ENCODE results near the gene CCR8.
"Not testable (repeated sequence)": the region's sequence is repeated elsewhere in the genome, so short reads cannot be mapped to it uniquely, and the experiment has no call there.

Gene CCR8

GRCh38 chr3:39346785-39347585, 17.5 kb downstream of the CCR8 start:
- CTCF ChIA-PET: interaction anchor here (1.1 to 3.6 kb wide), 7 partner anchors 10 to 59 kb away, joined by 3 to 28 read pairs (median 4); no protein-coding TSS in a partner anchor
- Mint-ChIP-seq H3K9me3 (no peaks in the 10 kb centered on the region), H3K27ac (peak overlapping the region; percentile 56), H3K27me3 (no peaks in the 10 kb centered on the region), H3K36me3 (no peaks in the 10 kb centered on the region), H3K4me3 (no peak overlapping the region), H3K4me1 (peaks cover 54% of the 10 kb centered on the region)
- DNase-seq: no peak

- H3K36me3 Mint-ChIP-seq: no peaks in the 10 kb centered on the region
- H3K27ac Mint-ChIP-seq: no peak overlapping the region
- CTCF ChIA-PET: interaction anchor here (1.1 to 3.6 kb wide), 6 partner anchors 10 to 60 kb away, joined by 3 to 28 read pairs (median 4); no protein-coding TSS in a partner anchor
These were observed 18.0 kb downstream of the CCR8 start for GRCh38 chr3:39347586-39347876.

GRCh38 chr3:39349080-39349479, 19.6 kb downstream of the CCR8 start:
- Mint-ChIP-seq H3K4me1 (peaks cover 54% of the 10 kb centered on the region), H3K27ac (no peak overlapping the region), H3K4me3 (no peak overlapping the region), H3K36me3 (peaks cover 4% of the 10 kb centered on the region), H3K27me3 (no peaks in the 10 kb centered on the region), H3K9me3 (no peaks in the 10 kb centered on the region)
- DNase-seq: no peak
- CTCF ChIA-PET: interaction anchor here (1.0 kb wide), 1 partner anchor 12 kb away, joined by 3 read pairs; no protein-coding TSS in a partner anchor

More at GRCh38 chr3:39347586-39347876, 18.0 kb downstream of the CCR8 start:
- H3K9me3 Mint-ChIP-seq: no peaks in the 10 kb centered on the region
- H3K27me3 Mint-ChIP-seq: no peaks in the 10 kb centered on the region
- peaks cover 54% of the 10 kb centered on the region for H3K4me1 Mint-ChIP-seq
- H3K4me3 Mint-ChIP-seq: no peak overlapping the region
- DNase-seq: no peak

- Mint-ChIP-seq H3K4me1 (peaks cover 48% of the 10 kb centered on the region), H3K4me3 (no peak overlapping the region), H3K9me3 (no peaks in the 10 kb centered on the region), H3K27ac (peak overlapping the region; percentile 63), H3K27me3 (peaks cover 5% of the 10 kb centered on the region), H3K36me3 (peaks cover 4% of the 10 kb centered on the region)
- CTCF ChIA-PET: interaction anchor here (1.5 to 2.1 kb wide), 2 partner anchors 27 to 59 kb away, joined by 5 read pairs; no protein-coding TSS in a partner anchor
- no peak for DNase-seq
These were observed 21.2 kb downstream of the CCR8 start for GRCh38 chr3:39350714-39351113.

GRCh38 chr3:39351134-39351533, 21.6 kb downstream of the CCR8 start:
- not testable (repeated sequence) for H3K4me3 Mint-ChIP-seq, H3K9me3 Mint-ChIP-seq, H3K27me3 Mint-ChIP-seq, H3K36me3 Mint-ChIP-seq, DNase-seq
- CTCF ChIA-PET: interaction anchor here (1.5 to 2.1 kb wide), 2 partner anchors 27 to 59 kb away, joined by 5 read pairs; no protein-coding TSS in a partner anchor
- peaks cover 45% of the 10 kb centered on the region for H3K4me1 Mint-ChIP-seq
- peak overlapping the region; percentile 63 for H3K27ac Mint-ChIP-seq

- DNase-seq: not testable (repeated sequence)
These were observed 23.8 kb downstream of the CCR8 start for GRCh38 chr3:39353168-39353927.

GRCh38 chr3:39358333-39358732, 28.8 kb downstream of the CCR8 start:
- Mint-ChIP-seq H3K36me3 (peaks cover 7% of the 10 kb centered on the region), H3K27me3 (peaks cover 14% of the 10 kb centered on the region), H3K4me3 (no peak overlapping the region), H3K27ac (peak overlapping the region; percentile 11), H3K9me3 (peaks cover 3% of the 10 kb centered on the region), H3K4me1 (peaks cover 59% of the 10 kb centered on the region)
- CTCF ChIA-PET: interaction anchor here (1.9 kb wide), 1 partner anchor 11 kb away, joined by 4 read pairs; no protein-coding TSS in a partner anchor
- DNase-seq: no peak

More at GRCh38 chr3:39353168-39353927, 23.8 kb downstream of the CCR8 start:
- peaks cover 39% of the 10 kb centered on the region for H3K4me1 Mint-ChIP-seq
- CTCF ChIA-PET: interaction anchor here (0.6 kb wide), 1 partner anchor 25 kb away, joined by 3 read pairs; no protein-coding TSS in a partner anchor
- H3K36me3 Mint-ChIP-seq, H3K27ac Mint-ChIP-seq, H3K9me3 Mint-ChIP-seq, H3K27me3 Mint-ChIP-seq, H3K4me3 Mint-ChIP-seq: not testable (repeated sequence)

- Mint-ChIP-seq H3K27ac (peak overlapping the region; percentile 86), H3K4me1 (peaks cover 64% of the 10 kb centered on the region), H3K27me3 (peaks cover 31% of the 10 kb centered on the region), H3K4me3 (peak overlapping the region; percentile 42), H3K9me3 (peaks cover 7% of the 10 kb centered on the region), H3K36me3 (peaks cover 14% of the 10 kb centered on the region)
- CTCF ChIA-PET: interaction anchor here (1.3 to 2.0 kb wide), 5 partner anchors 12 to 69 kb away, joined by 3 to 11 read pairs (median 4); no protein-coding TSS in a partner anchor
- peak; percentile 74 for DNase-seq
These were observed 31.9 kb downstream of the CCR8 start for GRCh38 chr3:39361252-39361927.

- CTCF ChIA-PET: interaction anchor here (0.8 to 2.0 kb wide), 6 partner anchors 13 to 74 kb away, joined by 3 to 11 read pairs (median 4); no protein-coding TSS in a partner anchor
- Mint-ChIP-seq H3K4me3 (no peak overlapping the region), H3K36me3 (peaks cover 14% of the 10 kb centered on the region), H3K9me3 (peaks cover 7% of the 10 kb centered on the region), H3K4me1 (peaks cover 60% of the 10 kb centered on the region), H3K27ac (peak overlapping the region; percentile 86), H3K27me3 (peaks cover 27% of the 10 kb centered on the region)
- no peak for DNase-seq
These were observed 32.7 kb downstream of the CCR8 start for GRCh38 chr3:39362192-39362591.

- peaks cover 14% of the 10 kb centered on the region for H3K36me3 Mint-ChIP-seq
- H3K9me3 Mint-ChIP-seq: peaks cover 8% of the 10 kb centered on the region
- H3K4me1 Mint-ChIP-seq: peaks cover 54% of the 10 kb centered on the region
- H3K4me3 Mint-ChIP-seq: no peak overlapping the region
- peak overlapping the region; percentile 12 for H3K27ac Mint-ChIP-seq
- DNase-seq: no peak
- CTCF ChIA-PET: interaction anchor here (0.8 to 2.0 kb wide), 4 partner anchors 16 to 74 kb away, joined by 3 to 11 read pairs (median 6); no protein-coding TSS in a partner anchor
- H3K27me3 Mint-ChIP-seq: peaks cover 27% of the 10 kb centered on the region
These were observed 33.3 kb downstream of the CCR8 start for GRCh38 chr3:39362812-39363211.

GRCh38 chr3:39370450-39370849, 40.9 kb downstream of the CCR8 start:
- H3K4me1 Mint-ChIP-seq, H3K9me3 Mint-ChIP-seq, CTCF ChIA-PET, H3K36me3 Mint-ChIP-seq, DNase-seq, H3K4me3 Mint-ChIP-seq, H3K27ac Mint-ChIP-seq: not testable (repeated sequence)
- H3K27me3 Mint-ChIP-seq: peaks cover 35% of the 10 kb centered on the region

GRCh38 chr3:39372833-39373232, 43.3 kb downstream of the CCR8 start:
- peaks cover 5% of the 10 kb centered on the region for H3K36me3 Mint-ChIP-seq
- no peak overlapping the region for H3K27ac Mint-ChIP-seq

GRCh38 chr3:39376959-39377634, 47.6 kb downstream of the CCR8 start:
- no peak for DNase-seq
- peaks cover 10% of the 10 kb centered on the region for H3K27me3 Mint-ChIP-seq

More at GRCh38 chr3:39372833-39373232, 43.3 kb downstream of the CCR8 start:
- H3K27me3 Mint-ChIP-seq: peaks cover 28% of the 10 kb centered on the region
- H3K9me3 Mint-ChIP-seq: peaks cover 4% of the 10 kb centered on the region
- CTCF ChIA-PET: interaction anchor here (1.2 to 1.4 kb wide), 2 partner anchors 80 to 85 kb away, joined by 6 to 9 read pairs; no protein-coding TSS in a partner anchor
- H3K4me1 Mint-ChIP-seq: no peaks in the 10 kb centered on the region
- H3K4me3 Mint-ChIP-seq: no peak overlapping the region
- no peak for DNase-seq

More at GRCh38 chr3:39376959-39377634, 47.6 kb downstream of the CCR8 start:
- no peak overlapping the region for H3K27ac Mint-ChIP-seq
- no peak overlapping the region for H3K4me3 Mint-ChIP-seq
- CTCF ChIA-PET: interaction anchor here (0.7 to 6.1 kb wide), 8 partner anchors 9 to 249 kb away, joined by 3 to 138 read pairs (median 4); partner anchors contain the start of gene XIRP1
- H3K36me3 Mint-ChIP-seq: peaks cover 3% of the 10 kb centered on the region
- H3K4me1 Mint-ChIP-seq: peaks cover 3% of the 10 kb centered on the region
- no peaks in the 10 kb centered on the region for H3K9me3 Mint-ChIP-seq
